ENCODE data around the gene C6orf120. TPM values are rescaled to one million over a fixed set of nuclear protein-coding genes. Genes with fewer than 3 reads are reported as not detected.
A peak's percentile ranks its signal among the peaks of the same experiment; 100 is the strongest.

Gene C6orf120
- total and polyA plus RNA-seq, 2 donors (not counting 3 experiments of a cell fraction or from before 2014, with no cell fraction given): 13.8 to 30.1 TPM

DNA sequence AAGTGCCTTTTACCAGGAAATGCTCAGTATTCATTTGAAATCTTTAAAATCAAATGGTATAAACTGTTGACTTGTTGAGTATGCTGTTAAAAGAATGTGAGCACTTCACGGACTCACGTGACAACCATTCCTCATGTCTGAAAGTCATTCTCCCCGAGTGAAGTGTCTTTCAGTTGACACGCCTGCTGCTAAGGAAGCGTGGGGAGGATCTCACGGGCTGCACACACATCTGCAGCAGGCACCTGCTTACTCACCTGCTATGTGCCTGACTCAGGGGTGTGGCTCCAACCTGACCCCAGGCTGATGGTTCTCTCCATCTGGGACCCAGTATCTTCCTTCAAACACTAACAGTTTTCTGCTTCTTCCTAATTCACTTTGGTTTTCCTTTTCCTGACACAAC is 32.8 kb upstream of the C6orf120 start:
- H3K9ac ChIP-seq (replicated peaks; ENCODE audit: extremely low read depth, insufficient read depth, low read length): peak overlapping the region; percentile 62
- dilution Hi-C loops (cut with MboI; ENCODE audit: extremely low pct_ligation_motif_present, low sequenced_read_pairs): no loop called here
- TSS peak; percentile 87 for BruUV-seq (replicated peaks)

More for the DNA sequence above, 32.8 kb upstream of the C6orf120 start:
- Histone ChIP-seq H3K27me3 (ENCODE audit: control insufficient read depth in 2 of 2, insufficient read depth in 2 of 2, low read length in 2 of 2) (no peaks in the 10 kb centered on the region), H3K9me3 (replicated peaks; ENCODE audit: control insufficient read depth, insufficient read depth, low read length) (no peaks in the 10 kb centered on the region), H3K79me2 (ENCODE audit: control insufficient read depth, insufficient read depth, low read length) (no peaks in the 10 kb centered on the region), H3K9me1 (replicated peaks; ENCODE audit: control insufficient read depth, extremely low read depth, insufficient read depth, low read length) (no peaks in the 10 kb centered on the region), H3K4me3 (replicated peaks in 1 of 3; ENCODE audit: insufficient read depth in 1 of 3, low read depth in 1 of 3, low read length in 3 of 3) (no peak overlapping the region), H3K27ac (ENCODE audit: insufficient read depth, low read depth, low read length) (peak overlapping the region; percentile 98), H2AFZ (ENCODE audit: low read depth, low read length) (no peak overlapping the region), H3K4me2 (ENCODE audit: insufficient read depth, low read length) (peak overlapping the region; percentile 72), H3K4me1 (ENCODE audit: control insufficient read depth, extremely low read depth, insufficient read depth, low read length) (peaks cover 26% of the 10 kb centered on the region), H4K20me1 (replicated peaks; ENCODE audit: control insufficient read depth, extremely low read depth, insufficient read depth, low read length) (no peaks in the 10 kb centered on the region), H3K36me3 (ENCODE audit: control insufficient read depth in 2 of 2, extremely low read depth in 1 of 2, insufficient read depth in 2 of 2, low read length in 2 of 2) (peaks cover 0 to 13% of the 10 kb centered on the region in 2 experiments)
- TF ChIP-seq EZH2 (IDR thresholded peaks at IDR 0.05; ENCODE audit: borderline replicate concordance, low read depth, low read length, severe bottlenecking): no peak
- TF ChIP-seq FOS (IDR thresholded peaks at IDR 0.05; ENCODE audit: borderline replicate concordance, insufficient read depth, low read length): no peak
- TF ChIP-seq MYC (IDR thresholded peaks at IDR 0.05; ENCODE audit: low read depth, low read length): no peak
- TF ChIP-seq, protein P1, sequence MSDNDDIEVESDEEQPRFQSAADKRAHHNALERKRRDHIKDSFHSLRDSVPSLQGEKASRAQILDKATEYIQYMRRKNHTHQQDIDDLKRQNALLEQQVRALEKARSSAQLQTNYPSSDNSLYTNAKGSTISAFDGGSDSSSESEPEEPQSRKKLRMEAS (IDR thresholded peaks at IDR 0.05; ENCODE audit: insufficient read depth, insufficient read length): no peak
- TF ChIP-seq POLR2A (IDR thresholded peaks at IDR 0.05; ENCODE audit: low read depth, low read length): no peak
- TF ChIP-seq GATA2 (IDR thresholded peaks at IDR 0.05; ENCODE audit: insufficient read depth, insufficient read length, low read depth, low read length): no peak
- TF ChIP-seq JUN (IDR thresholded peaks at IDR 0.05; ENCODE audit: borderline replicate concordance, insufficient read depth, insufficient read length, low read depth): no peak
- TF ChIP-seq, protein P2, sequence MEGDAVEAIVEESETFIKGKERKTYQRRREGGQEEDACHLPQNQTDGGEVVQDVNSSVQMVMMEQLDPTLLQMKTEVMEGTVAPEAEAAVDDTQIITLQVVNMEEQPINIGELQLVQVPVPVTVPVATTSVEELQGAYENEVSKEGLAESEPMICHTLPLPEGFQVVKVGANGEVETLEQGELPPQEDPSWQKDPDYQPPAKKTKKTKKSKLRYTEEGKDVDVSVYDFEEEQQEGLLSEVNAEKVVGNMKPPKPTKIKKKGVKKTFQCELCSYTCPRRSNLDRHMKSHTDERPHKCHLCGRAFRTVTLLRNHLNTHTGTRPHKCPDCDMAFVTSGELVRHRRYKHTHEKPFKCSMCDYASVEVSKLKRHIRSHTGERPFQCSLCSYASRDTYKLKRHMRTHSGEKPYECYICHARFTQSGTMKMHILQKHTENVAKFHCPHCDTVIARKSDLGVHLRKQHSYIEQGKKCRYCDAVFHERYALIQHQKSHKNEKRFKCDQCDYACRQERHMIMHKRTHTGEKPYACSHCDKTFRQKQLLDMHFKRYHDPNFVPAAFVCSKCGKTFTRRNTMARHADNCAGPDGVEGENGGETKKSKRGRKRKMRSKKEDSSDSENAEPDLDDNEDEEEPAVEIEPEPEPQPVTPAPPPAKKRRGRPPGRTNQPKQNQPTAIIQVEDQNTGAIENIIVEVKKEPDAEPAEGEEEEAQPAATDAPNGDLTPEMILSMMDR (IDR thresholded peaks at IDR 0.05; ENCODE audit: extremely low read depth in 1 of 2, insufficient read depth in 1 of 2, low read depth in 1 of 2, low read length in 2 of 2): no peak
- no peak for TF ChIP-seq POLR2AphosphoS5 (IDR thresholded peaks at IDR 0.05; ENCODE audit: insufficient read depth, low read depth, low read length)
- POLR2A ChIA-PET: interaction anchor here (1.7 kb wide), 1 partner anchor 33 kb away, joined by 6 read pairs; the partner anchor contains the start of genes C6orf120 and WDR27
- FAIRE-seq (no peak), DNase-seq (ENCODE audit: low read depth, low spot score) (peak; percentile 67)
- intact Hi-C loops (cut with micrococcal nuclease): loop anchor here (1.0 kb wide), 1 partner anchor 15 kb away; no protein-coding TSS in a partner anchor
- CTCF ChIA-PET: interaction anchor here (1.5 to 2.7 kb wide), 2 partner anchors 9 to 14 kb away, joined by 5 to 10 read pairs; no protein-coding TSS in a partner anchor
